WI38 (cell line): ENCODE measurements around the gene FBXO15.
A peak's percentile ranks its signal among the peaks of the same experiment; 100 is the strongest.

Experiments used
- H3K4me3 ChIP-seq: 2 replicates; pipeline ENCODE4 v1.5.1; 2011; ENCODE audit warnings: low read depth, mild to moderate bottlenecking, control low read depth, low read length
- TF ChIP-seq, protein P1 (sequence below): IDR thresholded peaks from 2 replicates; pipeline ENCODE4 v1.5.1; 2012; ENCODE audit warnings: low read depth, mild to moderate bottlenecking, control low read depth, low read length

Gene FBXO15

DNA sequence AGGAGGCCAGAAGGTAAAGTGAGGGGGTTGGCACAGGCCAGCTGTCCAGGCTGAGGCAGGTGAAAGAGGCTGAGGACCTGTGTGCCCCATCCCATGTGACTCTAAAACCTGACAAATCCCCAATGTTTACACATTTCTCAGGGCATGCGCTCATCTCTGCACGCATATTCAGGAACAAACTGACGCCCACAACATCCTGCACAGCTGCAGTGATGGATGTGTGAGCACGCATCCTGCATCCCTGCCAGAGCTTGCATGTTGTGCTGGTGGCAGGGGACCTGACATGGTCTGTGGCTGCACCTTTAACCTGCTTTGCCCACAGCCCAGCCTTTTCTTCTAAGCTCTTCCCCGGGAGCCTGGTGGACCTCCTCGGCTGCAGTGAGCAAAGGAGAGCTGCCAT is 83.1 kb downstream of the FBXO15 start:
- TF ChIP-seq, protein P1, sequence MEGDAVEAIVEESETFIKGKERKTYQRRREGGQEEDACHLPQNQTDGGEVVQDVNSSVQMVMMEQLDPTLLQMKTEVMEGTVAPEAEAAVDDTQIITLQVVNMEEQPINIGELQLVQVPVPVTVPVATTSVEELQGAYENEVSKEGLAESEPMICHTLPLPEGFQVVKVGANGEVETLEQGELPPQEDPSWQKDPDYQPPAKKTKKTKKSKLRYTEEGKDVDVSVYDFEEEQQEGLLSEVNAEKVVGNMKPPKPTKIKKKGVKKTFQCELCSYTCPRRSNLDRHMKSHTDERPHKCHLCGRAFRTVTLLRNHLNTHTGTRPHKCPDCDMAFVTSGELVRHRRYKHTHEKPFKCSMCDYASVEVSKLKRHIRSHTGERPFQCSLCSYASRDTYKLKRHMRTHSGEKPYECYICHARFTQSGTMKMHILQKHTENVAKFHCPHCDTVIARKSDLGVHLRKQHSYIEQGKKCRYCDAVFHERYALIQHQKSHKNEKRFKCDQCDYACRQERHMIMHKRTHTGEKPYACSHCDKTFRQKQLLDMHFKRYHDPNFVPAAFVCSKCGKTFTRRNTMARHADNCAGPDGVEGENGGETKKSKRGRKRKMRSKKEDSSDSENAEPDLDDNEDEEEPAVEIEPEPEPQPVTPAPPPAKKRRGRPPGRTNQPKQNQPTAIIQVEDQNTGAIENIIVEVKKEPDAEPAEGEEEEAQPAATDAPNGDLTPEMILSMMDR, result no peak
- H3K4me3 ChIP-seq, result no peak overlapping the region

DNA sequence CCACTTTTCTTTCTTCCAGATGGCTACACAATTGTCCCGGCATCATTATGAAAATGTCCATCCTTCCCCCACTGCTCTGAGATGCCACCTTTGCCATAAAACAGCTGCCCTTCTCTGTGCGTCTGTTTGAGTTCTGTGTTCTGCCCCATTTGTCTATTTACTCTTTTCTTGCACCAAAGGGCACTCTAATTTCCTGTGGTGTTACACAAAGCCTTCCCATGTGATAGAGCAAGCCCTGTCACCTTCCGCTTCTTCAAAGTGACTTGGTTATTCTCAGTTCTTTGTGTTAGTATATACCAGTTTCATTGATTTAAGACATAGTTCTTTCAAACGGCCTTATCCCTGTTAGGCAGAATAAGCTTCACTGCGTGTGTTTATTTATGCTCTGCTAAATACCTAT is 84.1 kb downstream of the FBXO15 start:
- TF ChIP-seq, protein P1, result no peak
- no peak overlapping the region for H3K4me3 ChIP-seq

GRCh38 chr18:74063023-74063422 is 84.6 kb downstream of the FBXO15 start:
- H3K4me3 ChIP-seq, result no peak overlapping the region
- TF ChIP-seq, protein P1, result no peak

DNA sequence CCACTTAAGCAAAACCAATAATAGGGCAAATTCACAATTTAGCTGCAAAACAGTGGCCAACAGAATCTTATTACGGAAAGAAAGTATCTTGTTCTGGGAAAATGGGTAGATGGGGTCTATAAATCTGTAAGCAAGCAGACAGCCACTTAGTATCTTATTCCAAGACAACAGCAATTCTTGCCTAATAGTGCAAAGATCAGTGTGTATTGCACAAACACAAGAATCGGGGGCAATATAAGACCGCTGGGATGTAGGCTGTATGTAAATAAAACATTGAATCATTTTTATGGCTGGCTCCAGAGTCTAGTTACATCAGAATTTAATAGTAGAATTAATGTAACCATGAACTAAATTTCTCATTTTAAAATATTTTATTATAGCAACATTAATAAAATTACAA is 85.6 kb downstream of the FBXO15 start:
- TF ChIP-seq, protein P1, result no peak
- H3K4me3 ChIP-seq, result no peak overlapping the region

GRCh38 chr18:74060579-74060978 is 87.1 kb downstream of the FBXO15 start:
- TF ChIP-seq, protein P1, result no peak
- no peak overlapping the region for H3K4me3 ChIP-seq

DNA sequence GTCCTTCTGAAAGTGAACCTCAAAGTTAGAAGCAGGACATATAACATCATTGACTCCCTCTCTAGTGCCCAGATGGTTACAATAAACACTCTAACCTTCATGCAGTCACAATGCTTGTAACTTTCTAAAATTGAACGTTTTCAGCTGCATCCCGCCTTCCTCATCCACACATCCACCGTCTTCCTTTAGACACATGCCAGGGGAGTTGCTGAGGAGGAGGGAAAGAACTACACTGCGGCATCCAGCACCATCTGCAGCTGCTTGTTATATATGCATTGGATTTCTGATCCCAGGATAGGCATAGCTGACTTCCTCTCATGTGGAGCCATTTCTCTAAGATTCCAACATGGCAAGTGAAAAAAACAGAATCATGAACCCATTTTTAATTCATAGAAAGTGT is 96.8 kb downstream of the FBXO15 start:
- H3K4me3 ChIP-seq, result no peak overlapping the region
- TF ChIP-seq, protein P1, result no peak

- TF ChIP-seq, protein P1, result peak; percentile 76
- no peak overlapping the region for H3K4me3 ChIP-seq
Measured at GRCh38 chr18:74040459-74041332, 106.9 kb downstream of the FBXO15 start.
